Stimulated activated CD8-positive, alpha-beta memory T cell treated with anti-CD3 and anti-CD28 coated beads, Interleukin-12 subunit alpha, Interleukin-12 subunit beta, amount 100 ng/mL, for 24 hours (primary cell): ENCODE results near the gene PLEKHG5.
"Not testable (repeated sequence)": the region's sequence is repeated elsewhere in the genome, so short reads cannot be mapped to it uniquely, and the experiment has no call there.

Experiments
- DNase-seq: peaks from one replicate; pipeline ENCODE4 v3.0.0-alpha.2; 2020; ENCODE audit errors: extremely low read depth

PLEKHG5 gene

GRCh38 chr1:6495540-6496364 lies 4.3 kb upstream of the PLEKHG5 start:
- DNase-seq, result no peak

DNA sequence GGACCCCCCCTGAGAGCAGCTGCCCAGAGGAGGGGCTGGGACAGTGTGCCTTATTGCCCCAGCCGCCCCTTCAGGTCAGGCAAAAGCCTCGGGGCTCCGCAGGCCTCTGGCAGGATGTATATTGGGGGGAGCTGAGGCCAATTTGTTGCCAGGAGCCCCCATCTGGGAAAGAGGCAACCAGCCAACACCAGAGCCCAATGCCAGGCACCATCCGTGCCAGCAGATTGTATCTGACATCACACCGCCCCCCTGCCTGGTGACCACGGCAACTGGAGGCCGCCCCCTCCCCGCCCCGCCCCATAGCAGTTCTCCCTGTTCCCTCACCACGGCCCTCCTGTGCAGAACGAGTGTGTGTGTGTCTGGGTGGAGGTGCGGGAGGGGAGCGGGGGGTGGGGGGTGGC lies 3.6 kb upstream of the PLEKHG5 start:
- DNase-seq, result no peak

DNA sequence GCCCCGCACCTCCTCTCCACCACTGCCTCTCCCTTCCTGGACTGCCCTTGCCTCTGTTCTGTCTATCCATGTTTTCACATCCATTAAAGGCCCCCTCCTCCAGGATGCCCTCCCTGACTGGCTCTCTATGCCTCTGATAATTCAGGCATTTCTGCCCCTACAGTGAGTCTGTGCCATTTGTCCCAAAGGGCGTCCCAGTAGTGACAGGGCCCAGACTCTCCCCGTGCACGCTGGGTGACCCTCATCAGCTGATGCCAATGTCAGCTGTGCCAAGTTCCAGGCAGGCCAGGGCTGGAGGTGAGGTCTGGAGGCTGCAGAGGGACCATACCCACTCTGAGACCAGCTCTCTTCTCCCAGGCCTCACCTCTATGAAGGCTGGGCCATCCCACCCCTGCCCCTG lies 3.2 kb upstream of the PLEKHG5 start:
- DNase-seq, result no peak

DNA sequence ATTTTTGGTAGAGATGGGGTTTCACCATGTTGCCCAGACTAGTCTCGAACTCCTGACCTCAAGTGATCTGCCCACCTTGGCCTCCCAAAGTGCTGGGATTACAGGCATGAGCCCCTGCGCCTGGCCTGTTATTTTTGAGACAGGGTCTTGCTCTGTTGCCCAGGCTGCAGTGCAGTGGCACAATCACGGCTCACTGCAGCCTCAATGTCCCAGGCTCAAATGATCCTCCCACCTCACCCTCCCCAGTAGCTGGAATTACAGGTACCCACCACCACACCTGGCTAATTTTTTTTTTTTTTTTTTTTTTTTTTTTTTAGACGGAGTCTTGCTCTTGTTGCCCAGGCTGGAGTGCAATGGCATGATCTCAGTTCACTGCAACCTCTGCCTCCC lies 2.4 kb upstream of the PLEKHG5 start:
- DNase-seq, result not testable (repeated sequence)

GRCh38 chr1:6491966-6492365 lies 499 bp upstream of the PLEKHG5 start:
- no peak for DNase-seq

DNA sequence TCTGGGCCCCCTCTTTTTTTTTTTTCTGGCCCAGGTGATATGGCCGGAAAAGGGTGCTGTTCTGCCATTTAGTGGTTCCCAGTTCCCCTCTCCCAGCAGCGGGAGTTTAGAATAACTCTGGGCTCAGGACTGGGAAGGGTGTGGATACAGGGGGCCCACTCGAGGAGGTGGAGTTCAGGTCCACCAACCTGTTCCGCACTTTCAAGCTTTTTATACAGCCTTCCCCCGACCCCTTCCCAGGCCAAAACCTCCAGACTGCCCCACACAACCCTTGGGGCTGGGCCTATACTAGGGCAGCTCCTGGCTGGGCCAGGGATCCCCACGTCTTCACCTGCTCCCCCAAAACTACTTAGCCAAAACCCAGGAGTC lies 402 bp downstream of the PLEKHG5 start:
- no peak for DNase-seq

DNA sequence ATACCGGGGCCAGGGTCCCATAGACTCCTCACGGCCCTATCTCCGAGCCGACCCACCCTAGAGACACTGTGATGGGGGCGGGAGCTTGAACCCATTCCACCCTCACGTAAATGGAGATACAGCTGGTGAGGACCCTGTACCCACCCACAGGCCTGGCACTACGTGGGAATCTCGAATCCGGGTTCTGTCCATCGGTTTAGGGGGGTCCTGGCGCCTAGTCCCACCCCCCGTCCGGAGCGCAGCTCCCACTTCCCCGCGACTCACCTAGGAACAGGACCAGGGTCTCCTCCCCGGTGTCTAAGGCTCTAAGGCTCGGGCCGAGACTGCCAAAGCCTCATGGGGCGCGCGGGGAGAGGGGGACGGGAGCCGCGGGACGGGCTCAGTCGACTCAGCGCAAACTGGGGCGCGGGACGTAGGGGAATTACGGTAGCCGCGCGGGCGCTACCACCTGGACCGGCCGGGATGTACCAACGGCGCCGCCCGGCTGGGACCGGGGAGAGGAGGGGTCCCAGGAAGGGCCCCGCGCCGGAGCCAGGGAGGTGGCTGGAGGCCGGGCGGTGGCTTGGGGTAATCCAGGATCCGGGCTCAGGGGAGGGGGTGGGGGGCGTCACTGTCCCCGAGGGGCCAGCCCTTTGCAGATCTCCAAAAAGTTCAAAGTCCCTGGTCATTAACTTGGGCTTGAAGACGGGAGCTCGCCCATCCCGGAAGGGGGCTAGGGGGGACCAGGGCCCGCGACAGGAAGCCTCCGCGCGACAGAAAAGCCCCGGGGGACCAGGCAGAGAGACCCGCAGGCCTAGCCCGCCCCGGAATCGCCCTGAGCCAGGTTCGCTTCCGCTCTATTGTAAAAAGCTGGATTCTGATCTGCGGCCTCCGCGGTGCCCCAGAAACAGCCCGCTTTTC lies 1.0 kb downstream of the PLEKHG5 start:
- DNase-seq, result no peak

GRCh38 chr1:6489799-6490180 lies 1.7 kb downstream of the PLEKHG5 start:
- peak; percentile 49 for DNase-seq

GRCh38 chr1:6489383-6489765 lies 2.1 kb downstream of the PLEKHG5 start:
- no peak for DNase-seq

- DNase-seq, result no peak
Measured at GRCh38 chr1:6488602-6489382, 2.7 kb downstream of the PLEKHG5 start.

- DNase-seq, result no peak
Measured at GRCh38 chr1:6487804-6488484, 3.5 kb downstream of the PLEKHG5 start.

DNA sequence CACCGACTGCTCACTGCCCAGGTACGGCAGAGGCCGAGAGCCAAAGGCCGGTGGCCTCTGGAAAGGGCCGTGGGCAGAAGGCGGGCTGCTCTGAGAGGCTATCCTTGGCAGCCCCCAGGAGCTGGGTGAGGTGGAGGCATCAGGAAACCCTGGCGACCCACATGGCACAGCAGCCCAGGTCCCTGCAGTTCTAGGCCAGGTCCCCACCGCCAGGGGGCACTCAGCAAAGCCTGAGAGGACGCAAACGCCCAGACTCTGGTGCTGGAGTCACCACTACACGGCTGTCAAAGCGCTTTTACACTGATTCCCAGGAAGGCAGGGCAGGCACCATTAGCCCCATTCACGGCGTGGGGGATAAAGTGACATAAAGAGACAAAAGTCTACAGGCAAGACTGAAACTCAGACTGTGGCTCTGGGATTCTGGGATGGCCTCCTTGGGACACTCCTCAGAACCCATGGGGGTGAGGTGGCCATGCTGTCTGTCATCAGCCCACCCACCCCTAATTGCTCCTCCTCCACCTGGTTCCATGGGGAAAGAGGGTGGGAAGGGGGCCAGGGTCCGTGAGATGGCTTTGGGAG lies 4.9 kb downstream of the PLEKHG5 start:
- DNase-seq, result peak; percentile 72

DNA sequence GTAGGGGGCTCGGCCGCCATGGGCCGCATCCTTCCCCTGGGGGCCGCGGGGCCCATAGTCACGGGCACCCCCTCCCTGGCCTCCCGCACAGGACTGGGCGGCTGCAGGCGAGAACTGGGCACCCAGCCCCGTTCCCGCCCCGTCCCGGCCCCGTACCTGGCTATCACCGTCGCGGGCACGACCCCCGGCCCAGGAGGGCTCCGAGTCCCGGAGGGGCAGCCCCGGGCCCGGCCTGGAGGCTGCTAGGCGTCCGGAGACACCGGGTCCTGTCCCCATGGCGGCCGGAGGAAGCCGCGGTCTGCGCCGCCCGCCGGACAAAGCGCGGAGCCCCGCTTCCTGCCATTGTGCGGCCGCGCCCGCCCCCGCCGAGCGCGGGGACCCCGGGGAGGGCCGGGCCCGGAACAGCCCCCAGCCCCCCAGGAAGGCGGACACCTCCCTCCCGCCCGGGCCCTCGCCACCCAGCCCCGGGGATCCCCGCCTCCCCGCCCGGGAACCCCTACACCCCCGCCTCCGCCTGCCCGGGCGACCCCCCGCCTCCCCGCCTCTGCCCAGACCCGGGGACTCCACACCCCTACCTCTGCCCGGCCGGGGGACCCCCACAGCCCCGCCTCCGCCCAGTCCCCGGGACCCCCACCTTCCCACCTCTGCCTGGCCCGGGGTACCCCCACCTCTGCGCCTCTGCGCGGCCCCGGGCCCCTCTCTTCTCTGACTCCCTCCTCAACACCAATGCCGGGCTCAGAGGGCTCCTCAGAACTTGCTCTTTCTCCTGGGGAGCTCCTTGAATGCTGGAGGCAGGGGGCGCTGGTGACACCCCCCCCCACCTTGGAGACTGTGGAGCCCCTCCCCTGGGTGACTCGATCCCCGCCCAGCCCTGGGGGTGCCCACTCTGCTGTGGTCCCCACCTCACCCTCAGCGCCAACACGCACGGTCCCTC lies 6.0 kb downstream of the PLEKHG5 start:
- no peak for DNase-seq

DNA sequence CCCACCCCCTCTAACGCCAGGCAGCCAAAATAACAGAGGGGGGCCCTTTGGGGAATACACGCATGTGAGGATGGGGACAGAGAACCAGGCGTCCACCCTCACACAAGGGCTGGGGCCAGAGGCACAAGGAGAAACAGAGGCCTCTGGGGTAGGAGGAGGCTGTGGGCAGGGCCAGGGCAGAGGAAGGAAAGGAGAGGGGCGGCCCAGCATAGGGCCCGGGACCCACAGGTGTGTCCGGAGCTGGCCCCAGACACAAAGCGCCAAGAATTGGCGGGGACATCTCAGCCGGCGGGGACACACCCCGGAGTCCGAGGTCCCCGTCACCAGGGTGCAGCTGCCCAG lies 6.7 kb downstream of the PLEKHG5 start:
- DNase-seq, result no peak

DNA sequence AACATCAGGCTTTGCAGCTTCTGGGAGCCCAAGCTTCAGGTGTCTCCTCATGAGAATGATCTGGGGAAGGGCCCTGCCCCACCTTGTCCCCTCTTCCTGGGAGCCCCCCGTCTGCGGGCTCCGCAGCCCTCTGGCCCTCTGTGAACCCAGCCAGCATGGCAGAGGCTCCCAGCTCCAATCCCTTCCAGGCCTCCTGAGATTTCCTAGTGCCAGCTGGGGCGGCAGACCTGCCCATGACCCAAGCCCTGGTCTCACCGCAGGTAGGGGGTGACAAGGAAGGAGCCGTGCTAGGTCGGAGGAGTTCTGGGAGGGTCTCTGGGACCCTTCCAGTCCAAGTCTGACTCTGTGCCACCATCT lies 7.7 kb downstream of the PLEKHG5 start:
- no peak for DNase-seq

GRCh38 chr1:6483017-6483760 lies 8.3 kb downstream of the PLEKHG5 start:
- no peak for DNase-seq

GRCh38 chr1:6481820-6482219 lies 9.6 kb downstream of the PLEKHG5 start:
- no peak for DNase-seq

DNA sequence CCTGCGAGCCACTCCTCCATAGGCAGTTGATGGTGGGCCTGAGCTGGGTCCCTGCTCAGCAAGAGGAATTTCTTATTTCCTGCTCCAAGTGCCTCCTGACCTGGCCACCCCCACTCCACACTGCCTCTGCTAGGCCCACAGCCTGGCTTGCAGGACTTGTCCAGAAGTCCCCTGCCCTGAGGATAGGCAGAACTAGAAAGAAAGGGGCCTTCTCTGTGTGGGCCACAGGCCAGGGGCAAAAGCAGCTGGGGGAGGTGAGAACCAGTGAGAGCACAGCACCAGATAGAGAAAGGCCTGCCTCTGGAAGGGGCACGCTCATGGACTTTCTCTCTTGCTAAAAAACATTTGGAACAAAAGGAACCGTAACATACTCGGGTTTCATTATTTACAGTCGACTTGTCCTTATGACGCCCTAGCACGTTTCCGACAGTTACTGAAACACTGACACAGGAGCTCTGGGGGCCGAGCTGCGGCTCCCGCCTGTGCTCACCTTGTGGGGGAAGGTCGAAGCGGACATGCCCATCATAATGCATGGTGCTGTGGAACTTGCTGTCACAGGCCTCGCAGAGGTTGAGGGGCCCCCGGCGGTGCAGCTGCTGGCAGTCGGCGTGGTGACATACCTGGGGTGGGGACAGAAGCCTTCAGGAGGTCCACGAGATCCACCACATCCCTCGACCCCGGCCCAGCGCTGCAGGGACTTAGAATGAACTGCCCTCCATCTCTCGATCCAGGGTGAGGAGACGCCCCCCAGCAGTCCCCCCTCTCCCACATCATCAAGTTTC lies 14.2 kb downstream of the PLEKHG5 start:
- DNase-seq, result no peak

- DNase-seq, result no peak
Measured at GRCh38 chr1:6476483-6476882, 15.0 kb downstream of the PLEKHG5 start.
